GM21528 (cell line): Measurements from ENCODE around the gene FHOD3.

Experiments used
- ATAC-seq: cut with Tn5 transposase; IDR thresholded peaks from one replicate; pipeline ENCODE4 v1.9.1; 2021; ENCODE audit warnings: mild to moderate bottlenecking, moderate library complexity; ENCODE audit not compliant: unreplicated experiment, low FRiP score

Gene FHOD3

DNA sequence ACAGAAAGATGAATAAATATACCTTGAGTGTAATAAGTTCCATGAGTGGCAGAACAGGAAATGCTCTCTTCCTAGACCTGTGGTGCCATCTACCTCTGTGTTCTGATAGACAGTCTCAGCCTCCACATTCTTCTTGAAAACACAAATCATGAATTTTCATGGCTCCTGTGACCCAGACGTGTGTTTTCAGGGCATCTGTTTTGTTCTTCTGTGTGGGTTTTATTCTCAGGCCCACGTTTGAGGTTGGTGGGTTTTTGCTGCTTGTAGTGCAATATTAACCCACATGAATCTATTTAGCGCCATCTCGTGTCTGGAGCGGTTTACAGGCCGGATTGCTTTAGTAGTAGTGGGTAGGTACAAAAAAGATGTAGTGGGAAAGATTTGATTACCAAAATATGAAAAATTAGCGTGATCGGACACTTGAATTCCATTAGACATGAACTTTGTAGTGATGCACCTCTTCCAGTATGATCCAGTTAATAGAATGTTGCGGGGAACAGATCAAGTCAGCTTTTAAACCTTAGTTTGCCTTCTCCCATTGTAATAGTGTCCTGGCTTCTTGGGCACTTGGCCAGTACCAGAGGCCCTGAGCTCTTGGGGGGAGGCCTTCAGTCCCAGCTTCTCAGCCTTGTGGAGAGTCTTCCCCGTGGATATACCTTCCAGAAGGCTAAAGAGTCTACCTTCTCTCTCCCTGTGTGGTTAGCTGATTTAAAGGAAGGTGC is 274.8 kb downstream of the FHOD3 start:
- no peak for ATAC-seq

- no peak for ATAC-seq
These were observed 278.8 kb downstream of the FHOD3 start for GRCh38 chr18:36576339-36576738.

GRCh38 chr18:36578871-36579710 is 281.6 kb downstream of the FHOD3 start:
- ATAC-seq = no peak

GRCh38 chr18:36580266-36580665 is 282.8 kb downstream of the FHOD3 start:
- ATAC-seq = no peak

DNA sequence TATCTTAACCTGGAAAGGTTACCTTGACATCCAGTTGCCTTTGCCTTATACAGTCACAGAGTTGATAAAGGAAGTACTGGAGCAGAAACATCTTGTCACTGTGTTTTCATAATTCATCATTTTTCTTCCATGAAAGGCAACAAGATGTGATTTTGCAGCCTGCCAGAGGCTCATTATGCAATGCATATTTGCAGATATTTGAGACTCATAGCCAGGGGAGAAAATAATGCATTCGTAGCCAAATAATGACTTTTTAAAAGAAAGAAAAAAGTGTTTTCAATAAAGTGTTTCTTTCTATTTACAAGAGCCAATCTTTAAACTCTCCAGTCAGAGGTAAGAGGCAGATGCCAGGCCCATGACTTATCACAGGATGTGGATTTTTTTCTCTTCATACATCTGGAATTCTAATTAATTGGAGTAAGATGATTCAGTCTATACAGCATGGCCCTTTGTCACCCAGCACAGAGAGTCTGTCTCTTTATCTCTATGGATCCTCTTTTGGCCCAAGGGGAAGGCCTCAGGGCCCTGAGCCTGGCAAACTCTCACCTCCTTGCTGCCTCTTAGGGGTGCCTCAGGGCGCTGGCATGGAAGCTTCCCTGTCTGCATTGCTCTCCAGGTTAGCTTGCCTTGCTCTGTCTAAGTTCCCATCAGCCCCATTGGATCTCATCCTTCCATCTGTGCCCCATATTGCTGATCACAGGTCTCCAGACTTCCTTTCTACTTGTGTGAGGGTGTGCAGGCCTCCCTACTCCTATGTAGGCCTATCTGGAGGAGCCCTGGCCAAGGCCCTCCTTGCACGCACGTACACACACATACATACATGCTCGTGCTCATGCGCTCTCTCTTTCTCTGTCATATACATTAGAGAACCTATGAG is 283.6 kb downstream of the FHOD3 start:
- ATAC-seq = no peak

DNA sequence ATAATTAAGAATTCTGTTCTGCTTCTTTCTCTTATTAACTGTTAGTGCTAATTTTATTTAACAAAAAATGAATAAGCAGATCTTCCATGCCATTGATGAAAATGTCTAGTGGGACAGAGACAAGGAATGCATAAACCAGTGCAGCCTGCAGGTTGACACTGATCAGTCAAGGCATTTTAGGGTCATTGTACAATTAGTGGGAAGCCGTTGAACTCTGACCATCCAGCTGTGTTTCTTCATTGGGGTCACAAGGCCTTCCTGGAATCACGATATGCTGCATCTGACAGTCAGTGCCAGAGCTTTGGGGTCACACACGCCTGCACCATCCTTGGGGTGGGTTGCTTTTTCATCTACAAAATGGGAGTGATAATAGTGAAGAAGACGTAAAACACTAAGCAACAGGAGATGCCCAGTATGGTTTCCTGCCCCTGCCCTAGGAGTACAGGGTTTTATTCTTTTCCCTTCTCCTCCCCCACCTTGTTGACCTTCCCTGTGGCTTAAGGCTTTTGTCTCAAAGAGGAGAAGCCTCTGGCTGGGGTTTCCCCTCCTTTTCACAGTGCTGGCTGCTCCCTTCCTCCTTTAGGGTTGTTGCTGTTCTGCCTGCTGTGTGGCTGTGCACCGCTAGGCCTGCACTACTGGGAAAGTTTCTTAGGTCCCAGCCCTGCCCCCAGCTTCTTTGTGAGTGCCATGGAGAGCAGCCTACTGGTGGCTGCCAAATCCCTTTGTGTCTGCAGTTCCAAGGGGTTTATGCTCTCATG is 285.7 kb downstream of the FHOD3 start:
- no peak for ATAC-seq

GRCh38 chr18:36589857-36590543 is 292.5 kb downstream of the FHOD3 start:
- ATAC-seq = no peak

GRCh38 chr18:36590621-36591580 is 293.4 kb downstream of the FHOD3 start:
- no peak for ATAC-seq

DNA sequence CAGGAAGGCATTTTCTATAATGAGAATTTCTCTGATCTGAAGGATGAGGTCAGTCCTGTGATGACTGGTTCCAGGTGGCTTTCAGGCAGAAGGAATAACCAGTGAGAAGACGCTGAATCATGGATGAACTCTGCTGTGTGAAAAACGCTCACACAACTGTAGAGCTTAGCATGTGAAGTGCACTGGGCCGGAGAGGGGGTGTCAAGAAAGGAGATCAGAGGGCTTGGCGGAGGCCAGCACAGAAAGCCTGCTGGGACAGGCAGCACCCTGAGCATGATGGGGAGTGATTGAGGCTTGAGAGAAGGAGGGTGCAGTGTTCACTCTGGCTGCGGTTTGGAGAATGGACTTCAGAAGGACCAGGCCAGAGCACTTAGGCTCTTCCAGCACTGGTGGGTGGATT is 294.8 kb downstream of the FHOD3 start:
- ATAC-seq = no peak

DNA sequence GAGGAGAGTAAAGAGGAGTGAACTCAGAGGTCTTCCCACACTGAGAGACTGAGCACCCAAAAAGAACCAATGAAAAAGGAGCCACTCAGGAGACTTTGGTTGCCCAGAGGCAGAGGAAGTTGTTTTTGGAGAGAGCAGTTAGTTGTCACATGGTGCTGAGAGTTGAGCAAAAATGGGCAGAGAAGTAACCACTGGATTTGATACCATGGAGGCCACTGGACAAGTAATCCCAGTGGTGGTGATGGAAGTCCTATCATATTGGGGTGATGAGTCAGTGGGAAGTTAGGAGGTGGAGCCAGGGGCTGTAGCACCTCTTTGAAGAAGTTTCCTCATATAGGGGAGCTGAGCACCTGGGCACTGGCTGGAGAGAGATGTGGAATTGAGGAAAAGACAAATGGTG is 295.5 kb downstream of the FHOD3 start:
- no peak for ATAC-seq

DNA sequence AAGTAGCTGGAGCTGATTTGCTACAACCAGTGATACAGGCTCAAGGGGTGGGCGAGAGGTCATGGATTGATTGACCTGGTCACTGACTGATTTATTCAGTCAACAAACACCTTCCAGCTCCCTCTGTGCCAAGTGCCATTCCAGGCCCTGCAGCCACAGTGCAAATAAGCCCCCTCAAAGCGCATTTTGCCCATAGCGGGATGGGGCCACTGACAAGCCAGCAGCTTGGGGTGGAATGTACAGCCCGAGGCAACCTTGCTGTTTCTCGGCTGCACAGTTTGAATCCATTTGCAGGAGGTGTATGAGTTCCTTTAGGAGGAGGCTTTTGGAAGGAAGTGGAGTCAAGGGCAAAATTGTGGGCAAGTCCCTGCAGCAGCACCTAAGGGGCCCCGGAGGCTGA is 296.1 kb downstream of the FHOD3 start:
- ATAC-seq = no peak

DNA sequence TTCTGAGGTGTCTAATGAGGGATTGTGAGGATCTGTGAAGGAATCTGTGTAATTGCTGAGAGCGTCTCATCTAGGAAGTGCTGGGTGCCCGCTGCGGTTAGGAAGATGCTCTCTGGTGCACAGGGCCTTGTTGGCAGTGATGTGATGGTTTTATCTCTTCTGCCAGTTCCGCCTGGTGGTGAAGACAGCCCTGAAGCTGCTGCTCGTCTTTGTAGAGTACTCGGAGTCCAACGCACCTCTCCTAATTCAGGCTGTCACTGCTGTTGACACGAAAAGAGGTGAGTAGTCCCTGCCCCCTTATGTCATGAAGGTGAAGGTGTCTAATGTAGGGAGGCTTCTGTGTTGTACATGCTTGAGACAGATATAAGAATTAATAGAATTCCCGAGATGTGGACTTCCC is 297.1 kb downstream of the FHOD3 start:
- ATAC-seq = no peak

DNA sequence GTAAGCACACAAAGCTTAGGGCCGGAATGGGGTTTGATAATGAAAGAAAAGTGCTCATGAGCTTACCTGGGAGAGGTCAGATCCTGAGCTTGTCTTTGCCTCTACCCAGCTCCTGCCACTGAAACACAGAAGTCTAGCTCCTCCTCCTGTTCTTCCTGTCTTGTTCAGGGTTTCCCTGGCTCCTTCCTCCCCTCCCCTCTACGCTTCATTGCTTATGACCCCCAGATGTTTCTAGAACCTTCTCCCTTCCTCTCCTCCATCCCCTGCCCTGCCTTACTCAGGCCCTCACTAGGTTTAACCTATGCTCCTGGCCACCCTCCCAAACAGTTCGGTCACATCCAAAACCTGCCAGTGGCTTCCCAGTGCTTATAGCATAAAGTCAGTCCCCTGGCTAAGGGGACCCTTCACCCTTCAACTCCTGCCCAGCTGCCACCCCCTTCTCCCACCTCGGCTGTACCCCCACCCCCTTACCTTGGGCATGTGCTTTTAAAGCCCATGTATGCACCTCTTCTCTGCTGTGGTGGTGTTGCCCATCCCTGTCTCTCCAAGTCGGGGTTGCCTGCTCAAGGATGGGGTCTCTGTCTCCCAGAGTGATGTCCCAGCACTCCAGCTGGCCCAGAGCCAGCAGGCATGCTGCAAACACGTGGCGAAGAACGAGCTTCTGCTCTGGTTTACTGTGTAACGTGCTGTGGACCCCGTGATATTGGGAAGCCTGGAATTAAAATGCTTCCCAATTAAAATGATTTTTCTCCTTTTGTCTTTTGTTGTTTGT is 297.7 kb downstream of the FHOD3 start:
- no peak for ATAC-seq

- ATAC-seq = no peak
These were observed 298.3 kb downstream of the FHOD3 start for GRCh38 chr18:36595818-36596215.

- no peak for ATAC-seq
These were observed 300.1 kb downstream of the FHOD3 start for GRCh38 chr18:36597636-36598035.

GRCh38 chr18:36600548-36600947 is 303.0 kb downstream of the FHOD3 start:
- ATAC-seq = no peak

- ATAC-seq = no peak
These were observed 303.8 kb downstream of the FHOD3 start for GRCh38 chr18:36601316-36601715.

DNA sequence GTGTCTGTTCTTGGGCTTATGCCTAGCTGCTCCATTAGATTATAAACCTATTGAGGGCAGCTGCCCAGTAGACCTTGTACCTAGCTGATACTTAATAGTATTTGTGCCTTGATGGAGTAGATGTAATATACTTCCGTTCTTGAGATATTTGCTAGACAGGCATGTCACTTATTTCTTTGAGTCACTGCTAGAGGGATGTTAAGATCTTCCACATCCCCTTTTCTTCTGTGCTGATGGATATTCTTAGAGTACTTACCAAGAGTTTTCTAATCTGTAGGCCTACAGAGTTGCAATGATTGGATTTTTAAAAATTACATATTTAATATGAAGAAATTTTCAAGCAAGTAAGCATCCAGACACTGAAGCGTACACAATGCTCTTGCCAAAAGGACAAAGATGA is 304.6 kb downstream of the FHOD3 start:
- ATAC-seq = no peak
